ENCODE measurements around the gene DGKI. TPM values are rescaled to one million over a fixed set of nuclear protein-coding genes. Genes with fewer than 3 reads are reported as not detected.

The DGKI gene
- total RNA-seq, 1 experiment from 2014 or later, result 0.15 TPM

DNA sequence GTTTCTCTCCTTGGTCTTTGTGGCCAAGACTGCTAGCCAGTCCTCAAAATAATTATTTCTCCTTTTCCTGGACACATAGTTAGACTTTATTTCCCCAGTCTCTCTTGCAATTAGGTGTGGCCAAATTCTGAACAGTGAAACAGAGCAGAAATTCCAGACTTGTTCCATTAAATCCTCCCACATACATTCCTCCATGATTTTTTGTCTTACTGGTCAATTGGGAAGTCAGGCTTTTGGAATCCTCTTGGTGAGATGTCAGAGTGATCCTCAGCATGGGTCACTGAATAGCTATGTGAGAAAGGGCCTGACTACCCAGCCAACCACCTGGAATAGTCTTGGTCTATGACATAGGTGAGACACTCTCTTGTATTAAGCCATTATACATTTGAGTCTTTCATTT, 164.2 kb downstream of the DGKI start:
- Histone ChIP-seq H3K27ac (ENCODE audit: low read depth, low read length) (no peak overlapping the region), H3K4me1 (ENCODE audit: control insufficient read depth in 1 of 2, insufficient read depth in 2 of 2, low read length in 2 of 2) (no peaks in the 10 kb centered on the region), H3K9ac (ENCODE audit: low read length) (no peak overlapping the region), H3K9me2 (ENCODE audit: insufficient read depth) (no peaks in the 10 kb centered on the region), H3K4me3 (replicated peaks in 1 of 2; ENCODE audit: low read depth in 1 of 2, low read length in 2 of 2) (no peak overlapping the region), H3K4me2 (ENCODE audit: low read length) (no peak overlapping the region), H3K79me2 (ENCODE audit: insufficient read depth, low read length) (no peaks in the 10 kb centered on the region), H3K27me3 (ENCODE audit: insufficient read depth, low read length) (peaks cover 27% of the 10 kb centered on the region), H4K20me1 (ENCODE audit: insufficient read depth) (no peaks in the 10 kb centered on the region), H3K36me3 (ENCODE audit: control insufficient read depth in 1 of 2, insufficient read depth in 2 of 2, low read length in 2 of 2) (no peaks in the 10 kb centered on the region), H2AFZ (ENCODE audit: low read depth, low read length, poor library complexity, severe bottlenecking) (no peak overlapping the region), H3K9me3 (ENCODE audit: control insufficient read depth in 1 of 2, insufficient read depth in 1 of 2, low read depth in 1 of 2, low read length in 2 of 2) (no peaks in the 10 kb centered on the region)
- TF ChIP-seq EZH2phosphoT487 (IDR thresholded peaks at IDR 0.05; ENCODE audit: borderline replicate concordance), result no peak
- TF ChIP-seq, protein P1, sequence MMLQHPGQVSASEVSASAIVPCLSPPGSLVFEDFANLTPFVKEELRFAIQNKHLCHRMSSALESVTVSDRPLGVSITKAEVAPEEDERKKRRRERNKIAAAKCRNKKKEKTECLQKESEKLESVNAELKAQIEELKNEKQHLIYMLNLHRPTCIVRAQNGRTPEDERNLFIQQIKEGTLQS (IDR thresholded peaks at IDR 0.05), result no peak
- no peak for TF ChIP-seq SIN3A (IDR thresholded peaks at IDR 0.05; ENCODE audit: low read depth)
- TF ChIP-seq FOSL1 (IDR thresholded peaks at IDR 0.05; ENCODE audit: low read depth), result no peak
- TF ChIP-seq RAD21 (IDR thresholded peaks at IDR 0.05; ENCODE audit: low read depth), result no peak
- no peak for TF ChIP-seq EZH2 (IDR thresholded peaks at IDR 0.05)
- TF ChIP-seq, protein P2, sequence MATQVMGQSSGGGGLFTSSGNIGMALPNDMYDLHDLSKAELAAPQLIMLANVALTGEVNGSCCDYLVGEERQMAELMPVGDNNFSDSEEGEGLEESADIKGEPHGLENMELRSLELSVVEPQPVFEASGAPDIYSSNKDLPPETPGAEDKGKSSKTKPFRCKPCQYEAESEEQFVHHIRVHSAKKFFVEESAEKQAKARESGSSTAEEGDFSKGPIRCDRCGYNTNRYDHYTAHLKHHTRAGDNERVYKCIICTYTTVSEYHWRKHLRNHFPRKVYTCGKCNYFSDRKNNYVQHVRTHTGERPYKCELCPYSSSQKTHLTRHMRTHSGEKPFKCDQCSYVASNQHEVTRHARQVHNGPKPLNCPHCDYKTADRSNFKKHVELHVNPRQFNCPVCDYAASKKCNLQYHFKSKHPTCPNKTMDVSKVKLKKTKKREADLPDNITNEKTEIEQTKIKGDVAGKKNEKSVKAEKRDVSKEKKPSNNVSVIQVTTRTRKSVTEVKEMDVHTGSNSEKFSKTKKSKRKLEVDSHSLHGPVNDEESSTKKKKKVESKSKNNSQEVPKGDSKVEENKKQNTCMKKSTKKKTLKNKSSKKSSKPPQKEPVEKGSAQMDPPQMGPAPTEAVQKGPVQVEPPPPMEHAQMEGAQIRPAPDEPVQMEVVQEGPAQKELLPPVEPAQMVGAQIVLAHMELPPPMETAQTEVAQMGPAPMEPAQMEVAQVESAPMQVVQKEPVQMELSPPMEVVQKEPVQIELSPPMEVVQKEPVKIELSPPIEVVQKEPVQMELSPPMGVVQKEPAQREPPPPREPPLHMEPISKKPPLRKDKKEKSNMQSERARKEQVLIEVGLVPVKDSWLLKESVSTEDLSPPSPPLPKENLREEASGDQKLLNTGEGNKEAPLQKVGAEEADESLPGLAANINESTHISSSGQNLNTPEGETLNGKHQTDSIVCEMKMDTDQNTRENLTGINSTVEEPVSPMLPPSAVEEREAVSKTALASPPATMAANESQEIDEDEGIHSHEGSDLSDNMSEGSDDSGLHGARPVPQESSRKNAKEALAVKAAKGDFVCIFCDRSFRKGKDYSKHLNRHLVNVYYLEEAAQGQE (IDR thresholded peaks at IDR 0.05; ENCODE audit: low read depth), result no peak
- TF ChIP-seq JUND (IDR thresholded peaks at IDR 0.05), result no peak
- no peak for TF ChIP-seq SP1 (IDR thresholded peaks at IDR 0.05; ENCODE audit: low read depth)
- TF ChIP-seq CEBPB (IDR thresholded peaks at IDR 0.05; ENCODE audit: low read depth), result no peak
- no peak for TF ChIP-seq SRF (IDR thresholded peaks at IDR 0.05; ENCODE audit: low read depth)
- no peak for DNase-seq (ENCODE audit: low read depth, low spot score)
- intact Hi-C loops (cut with micrococcal nuclease), result no loop called here
- no peak for ATAC-seq
- RAD21 ChIA-PET (ENCODE audit: low non-redundant PET in 1 of 2, low total read pairs in 2 of 2, uncharacterized antibody in 2 of 2, unreplicated experiment in 2 of 2), result no interaction called here
- POLR2A ChIA-PET, result no interaction called here
- CTCF ChIA-PET, result no interaction called here
- no TSS peak for BruUV-seq (replicated peaks)

All from HCT116 (cell line).